Measurements from ENCODE around the gene RETN.

The RETN gene

GRCh38 chr19:7639863-7640348 is 28.9 kb upstream of the RETN start:
- peak overlapping the region; percentile 66 for H2BK5ac ChIP-seq (ENCODE audit: low read length)
- DNase-seq (ENCODE audit: low spot score) = no peak
- H2AFZ ChIP-seq (ENCODE audit: low read length) = no peak overlapping the region
- peak overlapping the region; percentile 96 for H3K14ac ChIP-seq (ENCODE audit: low read length)
- H3K36me3 ChIP-seq (replicated peaks in 1 of 2; ENCODE audit: control insufficient read depth in 2 of 2, insufficient read depth in 2 of 2, low read length in 2 of 2) = peaks cover 0 to 3% of the 10 kb centered on the region in 2 donors
- H4K8ac ChIP-seq (ENCODE audit: low read depth, low read length) = peak overlapping the region; percentile 66
- peaks cover 0 to 24% (median 11%) of the 10 kb centered on the region in 3 experiments for H3K27me3 ChIP-seq (ENCODE audit: control insufficient read depth in 3 of 3, insufficient read depth in 3 of 3, low read depth in 1 of 3, low read length in 3 of 3)
- peak overlapping the region; percentile 82 for H4K91ac ChIP-seq (ENCODE audit: low read depth, low read length, poor library complexity)
- H2BK15ac ChIP-seq (ENCODE audit: low read length) = no peak overlapping the region
- no peak overlapping the region for H3K27ac ChIP-seq (replicated peaks; ENCODE audit: low read length)
- H3K9ac ChIP-seq (ENCODE audit: low read depth, low read length, poor library complexity) = peak overlapping the region; percentile 85
- H3K4me1 ChIP-seq (ENCODE audit: control insufficient read depth in 2 of 2, insufficient read depth in 1 of 2, low read depth in 1 of 2, low read length in 2 of 2) = peaks cover 0 to 7% of the 10 kb centered on the region in 2 donors
- H2BK12ac ChIP-seq (ENCODE audit: low read length) = peak overlapping the region; percentile 87
- WGBS, 2 donors (ENCODE audit: extremely low coverage in 2 of 2, insufficient read length in 2 of 2, insufficient replicate concordance in 1 of 2) = no CpG with 5 or more reads among the region's 13 CpGs
- H3K23ac ChIP-seq (ENCODE audit: low read depth, low read length, poor library complexity) = peak overlapping the region; percentile 1
- H3K18ac ChIP-seq (ENCODE audit: low read length) = peak overlapping the region; percentile 35
- peaks cover 3% of the 10 kb centered on the region for H3K79me1 ChIP-seq (ENCODE audit: low read depth, low read length)
- H3K4me2 ChIP-seq (ENCODE audit: insufficient read depth, low read length, poor library complexity, severe bottlenecking) = no peak overlapping the region
- no peak overlapping the region for H2AK5ac ChIP-seq (ENCODE audit: low read depth, low read length)
- peak overlapping the region in 1 of 2 donors; percentile 67 for H3K4me3 ChIP-seq (ENCODE audit: low read length in 2 of 2)
- peak overlapping the region; percentile 44 for H3K4ac ChIP-seq (ENCODE audit: low read length)
- peak overlapping the region; percentile 47 for H2BK120ac ChIP-seq (ENCODE audit: low read depth, low read length)
- peaks cover 0 to 8% of the 10 kb centered on the region in 2 donors for H3K9me3 ChIP-seq (replicated peaks in 1 of 2; ENCODE audit: control insufficient read depth in 2 of 2, insufficient read depth in 1 of 2, low read depth in 1 of 2, low read length in 2 of 2)

- no peak overlapping the region for H2BK120ac ChIP-seq (ENCODE audit: low read depth, low read length)
- no peak overlapping the region for H3K4ac ChIP-seq (ENCODE audit: low read length)
- no peak overlapping the region for H4K91ac ChIP-seq (ENCODE audit: low read depth, low read length, poor library complexity)
- no peak overlapping the region for H3K4me3 ChIP-seq (ENCODE audit: low read length in 2 of 2)
- H3K4me2 ChIP-seq (ENCODE audit: insufficient read depth, low read length, poor library complexity, severe bottlenecking) = no peak overlapping the region
- H3K27ac ChIP-seq (replicated peaks; ENCODE audit: low read length) = no peak overlapping the region
- peaks cover 0 to 3% of the 10 kb centered on the region in 2 donors for H3K36me3 ChIP-seq (replicated peaks in 1 of 2; ENCODE audit: control insufficient read depth in 2 of 2, insufficient read depth in 2 of 2, low read length in 2 of 2)
- peak overlapping the region; percentile 52 for H2AK5ac ChIP-seq (ENCODE audit: low read depth, low read length)
- H2AFZ ChIP-seq (ENCODE audit: low read length) = no peak overlapping the region
- H3K9ac ChIP-seq (ENCODE audit: low read depth, low read length, poor library complexity) = no peak overlapping the region
- no peak overlapping the region for H2BK5ac ChIP-seq (ENCODE audit: low read length)
- H3K4me1 ChIP-seq (ENCODE audit: control insufficient read depth in 2 of 2, insufficient read depth in 1 of 2, low read depth in 1 of 2, low read length in 2 of 2) = peaks cover 0 to 7% of the 10 kb centered on the region in 2 donors
- DNase-seq (ENCODE audit: low spot score) = no peak
- peaks cover 0 to 21% (median 7%) of the 10 kb centered on the region in 3 experiments for H3K27me3 ChIP-seq (ENCODE audit: control insufficient read depth in 3 of 3, insufficient read depth in 3 of 3, low read depth in 1 of 3, low read length in 3 of 3)
- WGBS, 2 donors (ENCODE audit: extremely low coverage in 2 of 2, insufficient read length in 2 of 2, insufficient replicate concordance in 1 of 2) = no CpG with 5 or more reads among the region's 11 CpGs
- H2BK12ac ChIP-seq (ENCODE audit: low read length) = no peak overlapping the region
- H3K79me1 ChIP-seq (ENCODE audit: low read depth, low read length) = peaks cover 5% of the 10 kb centered on the region
- peaks cover 0 to 8% of the 10 kb centered on the region in 2 donors for H3K9me3 ChIP-seq (replicated peaks in 1 of 2; ENCODE audit: control insufficient read depth in 2 of 2, insufficient read depth in 1 of 2, low read depth in 1 of 2, low read length in 2 of 2)
- no peak overlapping the region for H2BK15ac ChIP-seq (ENCODE audit: low read length)
- H3K23ac ChIP-seq (ENCODE audit: low read depth, low read length, poor library complexity) = no peak overlapping the region
- H3K14ac ChIP-seq (ENCODE audit: low read length) = no peak overlapping the region
- no peak overlapping the region for H4K8ac ChIP-seq (ENCODE audit: low read depth, low read length)
- no peak overlapping the region for H3K18ac ChIP-seq (ENCODE audit: low read length)
Observed at GRCh38 chr19:7640803-7641202, 28.0 kb upstream of the RETN start.

GRCh38 chr19:7641290-7642276 is 27.3 kb upstream of the RETN start:
- WGBS, 2 donors (ENCODE audit: extremely low coverage in 2 of 2, insufficient read length in 2 of 2, insufficient replicate concordance in 1 of 2) = no CpG with 5 or more reads among the region's 43 CpGs
- peak overlapping the region; percentile 82 for H2BK5ac ChIP-seq (ENCODE audit: low read length)
- peak overlapping the region; percentile 55 for H3K23ac ChIP-seq (ENCODE audit: low read depth, low read length, poor library complexity)
- H2AK5ac ChIP-seq (ENCODE audit: low read depth, low read length) = no peak overlapping the region
- no peak overlapping the region for H2AFZ ChIP-seq (ENCODE audit: low read length)
- no peak overlapping the region for H3K4me3 ChIP-seq (ENCODE audit: low read length in 2 of 2)
- H3K14ac ChIP-seq (ENCODE audit: low read length) = peak overlapping the region; percentile 56
- H3K27me3 ChIP-seq (ENCODE audit: control insufficient read depth in 3 of 3, insufficient read depth in 3 of 3, low read depth in 1 of 3, low read length in 3 of 3) = peaks cover 0 to 21% (median 2%) of the 10 kb centered on the region in 3 experiments
- H3K9me3 ChIP-seq (replicated peaks in 1 of 2; ENCODE audit: control insufficient read depth in 2 of 2, insufficient read depth in 1 of 2, low read depth in 1 of 2, low read length in 2 of 2) = peaks cover 0 to 8% of the 10 kb centered on the region in 2 donors
- no peak overlapping the region for H3K4me2 ChIP-seq (ENCODE audit: insufficient read depth, low read length, poor library complexity, severe bottlenecking)
- H3K79me1 ChIP-seq (ENCODE audit: low read depth, low read length) = peaks cover 5% of the 10 kb centered on the region
- no peak overlapping the region for H2BK15ac ChIP-seq (ENCODE audit: low read length)
- H4K8ac ChIP-seq (ENCODE audit: low read depth, low read length) = no peak overlapping the region
- H4K91ac ChIP-seq (ENCODE audit: low read depth, low read length, poor library complexity) = no peak overlapping the region
- no peak overlapping the region for H3K27ac ChIP-seq (replicated peaks; ENCODE audit: low read length)
- H2BK12ac ChIP-seq (ENCODE audit: low read length) = no peak overlapping the region
- no peak overlapping the region for H3K9ac ChIP-seq (ENCODE audit: low read depth, low read length, poor library complexity)
- no peak for DNase-seq (ENCODE audit: low spot score)
- H3K4ac ChIP-seq (ENCODE audit: low read length) = no peak overlapping the region
- no peak overlapping the region for H2BK120ac ChIP-seq (ENCODE audit: low read depth, low read length)
- H3K18ac ChIP-seq (ENCODE audit: low read length) = no peak overlapping the region
- H3K4me1 ChIP-seq (ENCODE audit: control insufficient read depth in 2 of 2, insufficient read depth in 1 of 2, low read depth in 1 of 2, low read length in 2 of 2) = peaks cover 0 to 5% of the 10 kb centered on the region in 2 donors
- peaks cover 0 to 3% of the 10 kb centered on the region in 2 donors for H3K36me3 ChIP-seq (replicated peaks in 1 of 2; ENCODE audit: control insufficient read depth in 2 of 2, insufficient read depth in 2 of 2, low read length in 2 of 2)
